ENCODE measurements around the gene MAP7D3.

- TF ChIP-seq CTCF (IDR thresholded peaks at IDR 0.05) (no peak), POLR2A (IDR thresholded peaks at IDR 0.05) (no peak)
Observed at GRCh38 chrX:136272325-136272724, 21.1 kb upstream of the MAP7D3 start.
